Mesenchymal stem cell (in vitro differentiated cells and primary cell): Measurements from ENCODE around the gene AFAP1.

Experiments
- DNase-seq: peaks from one replicate; pipeline ENCODE4 v3.0.0-alpha.2; 2013
- H2AFZ ChIP-seq: one replicate; pipeline ENCODE4 v1.6.1; 2013; ENCODE audit warnings: low read depth, mild to moderate bottlenecking, control low read depth, inconsistent platforms, low read length, moderate library complexity
- H2AK5ac ChIP-seq: 2 replicates; pipeline ENCODE4 v1.6.1; 2013; ENCODE audit warnings: low read length, moderate library complexity, mild to moderate bottlenecking, inconsistent platforms; ENCODE audit not compliant: severe bottlenecking
- H2BK120ac ChIP-seq: one replicate; pipeline ENCODE4 v1.6.1; 2013; ENCODE audit warnings: low read depth, mild to moderate bottlenecking, inconsistent platforms, low read length, moderate library complexity
- H2BK12ac ChIP-seq, 2 experiments: one replicate each; pipeline ENCODE4 v1.6.1; 2013; ENCODE audit warnings: inconsistent platforms in 2 of 2, low read length in 2 of 2, mild to moderate bottlenecking in 2 of 2, moderate library complexity in 2 of 2, control low read depth in 1 of 2
- H2BK15ac ChIP-seq: one replicate; pipeline ENCODE4 v1.6.1; 2013; ENCODE audit warnings: mild to moderate bottlenecking, low read depth, inconsistent platforms; ENCODE audit not compliant: poor library complexity, severe bottlenecking
- H2BK5ac ChIP-seq: 2 replicates; pipeline ENCODE4 v1.6.1; 2013; ENCODE audit warnings: low read depth, mild to moderate bottlenecking, low read length, control low read depth, inconsistent platforms; ENCODE audit not compliant: poor library complexity, severe bottlenecking
- H3K14ac ChIP-seq, 2 experiments: one replicate each; pipeline ENCODE4 v1.6.1; 2013; ENCODE audit warnings: inconsistent platforms in 2 of 2, low read length in 2 of 2, control low read depth in 1 of 2, mild to moderate bottlenecking in 1 of 2, moderate library complexity in 1 of 2
- H3K18ac ChIP-seq, 2 experiments: one replicate each; pipeline ENCODE4 v1.6.1; 2013; ENCODE audit warnings: inconsistent platforms in 2 of 2, low read length in 2 of 2, control low read depth in 1 of 2, low read depth in 1 of 2, mild to moderate bottlenecking in 1 of 2
- H3K23ac ChIP-seq, 2 experiments: one replicate each; pipeline ENCODE4 v1.6.1; 2013; ENCODE audit warnings: inconsistent platforms in 2 of 2, low read length in 2 of 2, mild to moderate bottlenecking in 2 of 2, moderate library complexity in 2 of 2, control low read depth in 1 of 2
- H3K27ac ChIP-seq: 2 replicates; pipeline ENCODE4 v1.5.1; 2013; ENCODE audit warnings: mild to moderate bottlenecking, moderate library complexity, low read length, control low read depth, inconsistent platforms; ENCODE audit not compliant: poor library complexity, severe bottlenecking
- H3K27me3 ChIP-seq, 2 experiments: 2 replicates each; pipeline versions ENCODE4 v1.6.1 to v1.7.0; 2013; ENCODE audit warnings: low read length in 2 of 2, mild to moderate bottlenecking in 2 of 2, moderate library complexity in 2 of 2, control low read depth in 1 of 2, inconsistent platforms in 1 of 2; ENCODE audit not compliant: control insufficient read depth in 1 of 2, insufficient read depth in 1 of 2
- H3K36me3 ChIP-seq, 2 experiments: 2 replicates each; pipeline versions ENCODE4 v1.6.1 to v1.7.0; 2013; ENCODE audit warnings: low read length in 2 of 2, control low read depth in 1 of 2, inconsistent platforms in 1 of 2, low read depth in 1 of 2, mild to moderate bottlenecking in 1 of 2; ENCODE audit not compliant: insufficient read depth in 2 of 2, control insufficient read depth in 1 of 2
- H3K4ac ChIP-seq, 2 experiments: one replicate each; pipeline ENCODE4 v1.6.1; 2013; ENCODE audit warnings: inconsistent platforms in 2 of 2, low read length in 2 of 2, mild to moderate bottlenecking in 2 of 2, moderate library complexity in 2 of 2, control low read depth in 1 of 2, low read depth in 1 of 2
- H3K4me1 ChIP-seq: 2 replicates; pipeline ENCODE4 v1.6.1; 2013; ENCODE audit warnings: low read depth, low read length, control low read depth; ENCODE audit not compliant: control insufficient read depth, insufficient read depth
- H3K4me2 ChIP-seq: 2 replicates; pipeline ENCODE4 v1.6.1; 2013; ENCODE audit warnings: low read length, mild to moderate bottlenecking, inconsistent platforms; ENCODE audit not compliant: poor library complexity, severe bottlenecking
- H3K4me3 ChIP-seq, 2 experiments: 2 replicates each; pipeline versions ENCODE4 v1.5.1 to v1.7.0; 2013; ENCODE audit warnings: low read length in 2 of 2, mild to moderate bottlenecking in 2 of 2, control low read depth in 1 of 2, low read depth in 1 of 2; ENCODE audit not compliant: insufficient read depth in 1 of 2
- H3K79me1 ChIP-seq: replicated peaks from 2 replicates; pipeline ENCODE4 v1.6.1; 2013; ENCODE audit warnings: mild to moderate bottlenecking, control low read depth, low read length, inconsistent platforms; ENCODE audit not compliant: poor library complexity, severe bottlenecking
- H3K9ac ChIP-seq: 2 replicates; pipeline ENCODE4 v1.7.0; 2013; ENCODE audit warnings: mild to moderate bottlenecking, low read length, moderate library complexity
- H3K9me3 ChIP-seq: 2 replicates; pipeline ENCODE4 v1.7.0; 2013; ENCODE audit warnings: mild to moderate bottlenecking, low read length; ENCODE audit not compliant: control insufficient read depth
- H4K8ac ChIP-seq: one replicate; pipeline ENCODE4 v1.6.1; 2013; ENCODE audit warnings: inconsistent platforms, mild to moderate bottlenecking, low read length, moderate library complexity
- H4K91ac ChIP-seq: one replicate; pipeline ENCODE4 v1.6.1; 2013; ENCODE audit warnings: mild to moderate bottlenecking, low read length, inconsistent platforms
- WGBS: methylation state at CpG from one replicate; pipeline ENCODE4 v1.1.7; 2013; ENCODE audit warnings: mixed read lengths; 5-methylcytosine and 5-hydroxymethylcytosine counted together

The AFAP1 gene

GRCh38 chr4:7844594-7844991, 95.1 kb downstream of the AFAP1 start:
- Histone ChIP-seq H2BK15ac (no peak overlapping the region), H4K8ac (peak overlapping the region; percentile 29), H3K27me3 (no peaks in the 10 kb centered on the region), H3K4me2 (no peak overlapping the region), H3K36me3 (peaks cover 30 to 38% of the 10 kb centered on the region in 2 experiments), H3K4me1 (peaks cover 29% of the 10 kb centered on the region), H2BK5ac (no peak overlapping the region), H2BK120ac (peak overlapping the region; percentile 22), H3K4ac (no peak overlapping the region), H3K27ac (peak overlapping the region; percentile 99), H3K14ac (no peak overlapping the region), H4K91ac (peak overlapping the region; percentile 64), H3K9ac (peak overlapping the region; percentile 91), H3K4me3 (no peak overlapping the region), H3K23ac (no peak overlapping the region), H3K18ac (peak overlapping the region; percentile 21 to 50), H2BK12ac (no peak overlapping the region), H2AK5ac (peak overlapping the region; percentile 24), H3K79me1 (peaks cover 20% of the 10 kb centered on the region), H2AFZ (no peak overlapping the region), H3K9me3 (no peaks in the 10 kb centered on the region)
- 32% methylated on average over 10 of the region's 11 CpGs for WGBS
- DNase-seq = peak; percentile 77

DNA sequence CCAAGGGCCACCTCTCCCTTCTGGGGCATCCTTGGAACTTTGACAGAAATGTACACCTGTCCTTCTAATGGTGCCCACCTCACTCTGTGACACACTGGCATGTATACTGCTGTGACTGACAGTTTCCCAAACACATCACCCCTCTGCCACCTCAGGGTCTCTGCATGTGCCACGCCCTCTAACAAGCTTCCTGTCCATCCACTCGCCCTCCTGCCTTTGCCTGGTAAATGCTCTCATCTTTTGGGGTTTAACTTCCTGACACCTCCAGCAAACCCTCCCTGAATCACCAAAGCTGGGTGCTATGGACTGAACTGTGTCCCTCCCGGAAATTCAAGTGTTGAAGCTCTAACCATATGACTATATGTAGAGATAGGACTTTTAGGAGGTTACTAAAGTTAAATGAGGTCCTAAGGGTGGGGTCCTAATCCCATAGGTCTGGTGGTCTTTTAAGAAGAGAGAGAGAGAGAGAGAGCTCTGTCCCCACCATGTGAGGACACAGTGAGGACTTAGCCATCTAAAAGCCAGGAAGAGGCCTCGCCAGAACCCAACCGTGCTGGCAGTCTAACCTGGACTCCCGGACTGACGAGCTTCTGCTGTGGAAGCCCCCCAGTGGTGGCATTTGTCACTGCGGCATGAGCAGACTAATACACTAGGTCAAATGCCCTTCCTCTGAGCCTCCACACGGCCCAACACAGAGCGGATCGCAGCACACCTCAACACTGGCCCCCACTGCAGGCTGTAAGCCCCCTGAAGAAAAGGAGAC, 95.6 kb downstream of the AFAP1 start:
- peak overlapping the region; percentile 29 for H2AK5ac ChIP-seq
- H3K79me1 ChIP-seq = peaks cover 19% of the 10 kb centered on the region
- peak; percentile 80 for DNase-seq
- no peaks in the 10 kb centered on the region for H3K27me3 ChIP-seq
- H2BK12ac ChIP-seq = peak overlapping the region; percentile 54 to 93
- no peak overlapping the region for H3K23ac ChIP-seq
- no peaks in the 10 kb centered on the region for H3K9me3 ChIP-seq
- peak overlapping the region; percentile 58 for H4K8ac ChIP-seq
- H2AFZ ChIP-seq = no peak overlapping the region
- peak overlapping the region; percentile 91 for H3K9ac ChIP-seq
- H3K4ac ChIP-seq = peak overlapping the region; percentile 30 to 49
- H2BK120ac ChIP-seq = peak overlapping the region; percentile 22
- peak overlapping the region in 1 of 2 experiments; percentile 63 for H3K4me3 ChIP-seq
- H3K27ac ChIP-seq = peak overlapping the region; percentile 99
- peaks cover 26 to 37% of the 10 kb centered on the region in 2 experiments for H3K36me3 ChIP-seq
- peak overlapping the region; percentile 50 to 70 for H3K18ac ChIP-seq
- peak overlapping the region; percentile 29 for H2BK15ac ChIP-seq
- H2BK5ac ChIP-seq = no peak overlapping the region
- H3K4me1 ChIP-seq = peaks cover 29% of the 10 kb centered on the region
- H3K14ac ChIP-seq = peak overlapping the region in 1 of 2 experiments; percentile 37
- peak overlapping the region; percentile 79 for H4K91ac ChIP-seq
- no peak overlapping the region for H3K4me2 ChIP-seq
- WGBS = 46% methylated on average over 11 of the region's 11 CpGs

DNA sequence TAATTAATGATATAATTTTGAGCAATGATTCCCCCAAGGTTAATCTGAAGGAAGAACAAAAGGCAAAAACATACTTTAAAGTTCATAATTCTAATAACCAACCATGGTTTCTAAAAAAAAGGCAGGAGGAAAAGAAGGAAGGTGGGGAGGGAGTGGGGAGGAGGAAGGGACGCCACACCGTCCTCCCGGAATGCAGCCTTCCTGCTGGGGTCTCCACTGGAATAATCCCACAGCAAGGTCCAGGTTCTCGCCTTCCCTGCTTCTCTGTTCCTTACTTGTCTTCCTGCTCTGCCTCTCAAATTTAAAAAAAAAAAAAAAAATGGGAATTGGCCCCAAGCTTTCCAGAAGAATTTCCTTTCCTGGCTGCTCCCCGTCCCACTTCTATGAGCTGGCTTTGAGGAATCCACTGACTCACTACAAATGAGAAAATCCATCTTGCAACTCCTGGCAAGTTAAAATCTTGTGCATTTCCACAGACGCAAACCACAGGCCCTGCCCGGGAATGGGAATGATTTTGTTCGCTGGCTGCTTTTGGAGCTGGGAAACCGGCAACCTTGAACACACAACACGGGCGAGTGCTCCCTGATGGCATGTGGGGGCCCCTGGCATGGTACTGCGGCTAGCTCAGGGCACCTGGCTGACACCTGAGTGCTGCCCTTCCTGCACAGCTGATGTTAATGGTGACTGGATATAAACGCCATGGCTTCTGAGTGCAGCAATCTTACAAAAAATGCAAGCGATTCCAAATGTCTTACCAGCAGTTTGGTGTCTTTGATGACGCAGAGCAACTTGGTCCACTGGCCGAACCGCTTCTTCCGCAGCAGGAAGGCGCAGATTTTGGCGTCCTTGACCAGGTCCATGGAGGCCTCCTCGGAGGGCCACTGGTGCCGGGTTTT, 97.0 kb downstream of the AFAP1 start:
- H3K18ac ChIP-seq = peak overlapping the region; percentile 98 to 99
- no peaks in the 10 kb centered on the region for H3K9me3 ChIP-seq
- peak overlapping the region; percentile 99 for H3K27ac ChIP-seq
- H3K4me3 ChIP-seq = peak overlapping the region in 1 of 2 experiments; percentile 63
- peak overlapping the region; percentile 41 for H2BK15ac ChIP-seq
- peak overlapping the region; percentile 17 to 56 for H3K4ac ChIP-seq
- peak overlapping the region; percentile 90 for H2BK120ac ChIP-seq
- peak overlapping the region in 1 of 2 experiments; percentile 88 for H3K23ac ChIP-seq
- peak overlapping the region; percentile 90 for H4K8ac ChIP-seq
- 13% methylated on average over 20 of the region's 22 CpGs for WGBS
- H3K27me3 ChIP-seq = no peaks in the 10 kb centered on the region
- H3K79me1 ChIP-seq = peaks cover 18% of the 10 kb centered on the region
- peak overlapping the region; percentile 65 for H2AK5ac ChIP-seq
- H2BK5ac ChIP-seq = peak overlapping the region; percentile 98
- peak overlapping the region; percentile 54 for H3K4me2 ChIP-seq
- H2AFZ ChIP-seq = no peak overlapping the region
- H3K36me3 ChIP-seq = peaks cover 24 to 47% of the 10 kb centered on the region in 2 experiments
- DNase-seq = peak; percentile 99
- peak overlapping the region in 1 of 2 experiments; percentile 97 for H3K14ac ChIP-seq
- H3K4me1 ChIP-seq = peaks cover 29% of the 10 kb centered on the region
- H4K91ac ChIP-seq = peak overlapping the region; percentile 95
- peak overlapping the region; percentile 91 for H3K9ac ChIP-seq
- H2BK12ac ChIP-seq = peak overlapping the region; percentile 90 to 93
